Dendritic cell treated with granulocyte-macrophage colony-stimulating factor and Interleukin-4, amounts not matched to agents 40 ng/mL and 50 ng/mL, for 4 days (primary cell): ENCODE data around the gene DDR1.
A peak's percentile ranks its signal among the peaks of the same experiment; 100 is the strongest.

Experiments
- H3K27ac Mint-ChIP-seq: one replicate; pipeline ENCODE4 v1.8.0; 2022; ENCODE audit warnings: mild to moderate bottlenecking, mixed read lengths
- H3K27me3 Mint-ChIP-seq: one replicate; pipeline ENCODE4 v1.8.0; 2022; ENCODE audit warnings: mild to moderate bottlenecking, mixed read lengths
- H3K36me3 Mint-ChIP-seq: one replicate; pipeline ENCODE4 v1.8.0; 2022; ENCODE audit warnings: low read depth, mixed read lengths
- H3K4me1 Mint-ChIP-seq: one replicate; pipeline ENCODE4 v1.8.0; 2022; ENCODE audit warnings: low read depth, mixed read lengths
- H3K4me3 Mint-ChIP-seq: one replicate; pipeline ENCODE4 v1.8.0; 2022; ENCODE audit warnings: mild to moderate bottlenecking, moderate library complexity, mixed read lengths
- H3K9me3 Mint-ChIP-seq: one replicate; pipeline ENCODE4 v1.8.0; 2022; ENCODE audit warnings: mixed read lengths
- intact Hi-C: fragments of 100-400 bp; cut with micrococcal nuclease; formaldehyde crosslinking; loops from one replicate; pipeline ENCODE4 v1.15.0; 2022

The DDR1 gene

GRCh38 chr6:30881392-30882203 is 2.7 kb upstream of the DDR1 start:
- H3K36me3 Mint-ChIP-seq, result no peaks in the 10 kb centered on the region
- peaks cover 34% of the 10 kb centered on the region for H3K4me1 Mint-ChIP-seq
- peaks cover 54% of the 10 kb centered on the region for H3K27me3 Mint-ChIP-seq
- intact Hi-C loops, result no loop called here
- H3K9me3 Mint-ChIP-seq, result no peaks in the 10 kb centered on the region
- H3K4me3 Mint-ChIP-seq, result no peak overlapping the region
- no peak overlapping the region for H3K27ac Mint-ChIP-seq

- Mint-ChIP-seq H3K4me1 (peaks cover 33% of the 10 kb centered on the region), H3K4me3 (no peak overlapping the region), H3K27ac (no peak overlapping the region)
Measured at GRCh38 chr6:30882204-30882758, 2.0 kb upstream of the DDR1 start.

GRCh38 chr6:30882759-30883684 is 1.3 kb upstream of the DDR1 start:
- Mint-ChIP-seq H3K27me3 (peaks cover 57% of the 10 kb centered on the region), H3K4me3 (peak overlapping the region; percentile 55), H3K9me3 (no peaks in the 10 kb centered on the region), H3K27ac (peak overlapping the region; percentile 28), H3K36me3 (no peaks in the 10 kb centered on the region), H3K4me1 (peaks cover 26% of the 10 kb centered on the region)
- intact Hi-C loops, result no loop called here

More at GRCh38 chr6:30882204-30882758, 2.0 kb upstream of the DDR1 start:
- Mint-ChIP-seq H3K27me3 (peaks cover 57% of the 10 kb centered on the region), H3K36me3 (no peaks in the 10 kb centered on the region), H3K9me3 (no peaks in the 10 kb centered on the region)
- intact Hi-C loops, result no loop called here

- Mint-ChIP-seq H3K9me3 (no peaks in the 10 kb centered on the region), H3K4me1 (peaks cover 26% of the 10 kb centered on the region), H3K27me3 (peaks cover 61% of the 10 kb centered on the region), H3K4me3 (peak overlapping the region; percentile 64), H3K27ac (no peak overlapping the region), H3K36me3 (no peaks in the 10 kb centered on the region)
- intact Hi-C loops, result no loop called here
Measured at GRCh38 chr6:30884521-30885480, 482 bp downstream of the DDR1 start.

GRCh38 chr6:30885481-30885998 is 1.2 kb downstream of the DDR1 start:
- H3K4me3 Mint-ChIP-seq, result no peak overlapping the region
- peaks cover 26% of the 10 kb centered on the region for H3K4me1 Mint-ChIP-seq
- no peak overlapping the region for H3K27ac Mint-ChIP-seq
- peaks cover 66% of the 10 kb centered on the region for H3K27me3 Mint-ChIP-seq
- H3K36me3 Mint-ChIP-seq, result no peaks in the 10 kb centered on the region
- intact Hi-C loops, result no loop called here
- H3K9me3 Mint-ChIP-seq, result no peaks in the 10 kb centered on the region

GRCh38 chr6:30885999-30886896 is 1.9 kb downstream of the DDR1 start:
- Mint-ChIP-seq H3K9me3 (no peaks in the 10 kb centered on the region), H3K4me1 (peaks cover 26% of the 10 kb centered on the region), H3K4me3 (no peak overlapping the region), H3K36me3 (no peaks in the 10 kb centered on the region), H3K27me3 (peaks cover 60% of the 10 kb centered on the region), H3K27ac (no peak overlapping the region)
- intact Hi-C loops, result no loop called here

- Mint-ChIP-seq H3K9me3 (no peaks in the 10 kb centered on the region), H3K4me1 (peaks cover 26% of the 10 kb centered on the region), H3K4me3 (no peak overlapping the region), H3K27ac (no peak overlapping the region), H3K36me3 (no peaks in the 10 kb centered on the region), H3K27me3 (peaks cover 57% of the 10 kb centered on the region)
- intact Hi-C loops, result no loop called here
Measured at GRCh38 chr6:30886897-30887255, 2.6 kb downstream of the DDR1 start.

GRCh38 chr6:30887901-30888815 is 3.8 kb downstream of the DDR1 start:
- peaks cover 26% of the 10 kb centered on the region for H3K4me1 Mint-ChIP-seq
- intact Hi-C loops, result no loop called here
- no peaks in the 10 kb centered on the region for H3K9me3 Mint-ChIP-seq
- H3K36me3 Mint-ChIP-seq, result no peaks in the 10 kb centered on the region
- no peak overlapping the region for H3K4me3 Mint-ChIP-seq
- peaks cover 56% of the 10 kb centered on the region for H3K27me3 Mint-ChIP-seq
- no peak overlapping the region for H3K27ac Mint-ChIP-seq

GRCh38 chr6:30888816-30889495 is 4.6 kb downstream of the DDR1 start:
- Mint-ChIP-seq H3K4me1 (peaks cover 19% of the 10 kb centered on the region), H3K27ac (no peak overlapping the region), H3K27me3 (peaks cover 52% of the 10 kb centered on the region), H3K4me3 (no peak overlapping the region), H3K9me3 (no peaks in the 10 kb centered on the region), H3K36me3 (no peaks in the 10 kb centered on the region)
- intact Hi-C loops, result no loop called here

- peaks cover 53% of the 10 kb centered on the region for H3K27me3 Mint-ChIP-seq
- no peak overlapping the region for H3K4me3 Mint-ChIP-seq
- H3K27ac Mint-ChIP-seq, result no peak overlapping the region
- no peaks in the 10 kb centered on the region for H3K9me3 Mint-ChIP-seq
- H3K4me1 Mint-ChIP-seq, result peaks cover 19% of the 10 kb centered on the region
- intact Hi-C loops, result no loop called here
- H3K36me3 Mint-ChIP-seq, result no peaks in the 10 kb centered on the region
Measured at GRCh38 chr6:30889496-30889885, 5.2 kb downstream of the DDR1 start.

GRCh38 chr6:30889921-30890645 is 5.8 kb downstream of the DDR1 start:
- H3K27ac Mint-ChIP-seq, result no peak overlapping the region

More at GRCh38 chr6:30889921-30890645, 5.8 kb downstream of the DDR1 start:
- no peaks in the 10 kb centered on the region for H3K9me3 Mint-ChIP-seq
- peaks cover 15% of the 10 kb centered on the region for H3K4me1 Mint-ChIP-seq
- no peaks in the 10 kb centered on the region for H3K36me3 Mint-ChIP-seq
- H3K27me3 Mint-ChIP-seq, result peaks cover 53% of the 10 kb centered on the region
- intact Hi-C loops, result no loop called here
- H3K4me3 Mint-ChIP-seq, result no peak overlapping the region
